HCT116 (cell line): ENCODE results near the gene CHRD.

ENCODE experiments used
- TCF7L2 ChIP-seq: IDR thresholded peaks from 2 replicates; pipeline ENCODE4 v1.7.0; 2011; ENCODE audit warnings: borderline replicate concordance, inconsistent platforms; ENCODE audit not compliant: insufficient read depth, insufficient read length; ENCODE audit errors: extremely low read depth
- YY1 ChIP-seq: IDR thresholded peaks from 2 replicates; pipeline ENCODE4 v1.6.1; 2011; ENCODE audit warnings: low read length, low read depth, moderate library complexity, mild to moderate bottlenecking; ENCODE audit not compliant: insufficient replicate concordance; ENCODE audit errors: extremely low read depth
- ZFX ChIP-seq: fragments of 450-650 bp; IDR thresholded peaks from 2 replicates; pipeline ENCODE4 v1.6.1; 2017
- TF ChIP-seq, protein P1 (sequence below), 3 experiments: fragments of 200-600 bp in 1 of 3; sonication (generic) in 1 of 3; IDR thresholded peaks in 2 of 3; conservative IDR thresholded peaks in 1 of 3; 2 replicates each; pipeline ENCODE4 v1.5.1; 2012 to 2017; ENCODE audit warnings: low read depth in 2 of 3, low read length in 2 of 3, antibody characterized with exemption in 1 of 3, borderline replicate concordance in 1 of 3, control low read depth in 1 of 3, mild to moderate bottlenecking in 1 of 3, mixed read lengths in 1 of 3, mixed run types in 1 of 3, moderate library complexity in 1 of 3; ENCODE audit not compliant: insufficient read depth in 1 of 3

DNA sequence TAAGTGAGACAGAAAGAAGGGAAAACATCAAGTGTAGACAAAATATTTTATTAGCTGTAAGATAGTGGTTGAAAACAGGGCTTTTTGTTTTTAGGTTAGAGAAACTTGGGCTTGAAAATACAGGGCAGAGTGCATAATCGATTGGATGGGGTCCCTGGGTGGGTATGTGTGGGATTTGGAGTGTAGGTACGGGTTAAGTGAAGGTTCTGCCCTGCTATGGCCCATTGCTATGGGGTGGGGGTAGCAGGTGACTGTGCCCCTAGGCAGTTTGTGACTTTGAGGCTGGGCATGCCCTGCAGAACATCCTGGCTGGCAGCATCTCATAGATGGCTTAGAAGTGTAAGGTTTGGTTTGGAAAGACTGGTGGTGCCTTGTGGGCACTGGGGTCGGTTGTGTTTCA lies 46.2 kb upstream of the CHRD start:
- no peak for TF ChIP-seq YY1
- TF ChIP-seq TCF7L2 = no peak
- TF ChIP-seq ZFX = no peak
- TF ChIP-seq, protein P1, sequence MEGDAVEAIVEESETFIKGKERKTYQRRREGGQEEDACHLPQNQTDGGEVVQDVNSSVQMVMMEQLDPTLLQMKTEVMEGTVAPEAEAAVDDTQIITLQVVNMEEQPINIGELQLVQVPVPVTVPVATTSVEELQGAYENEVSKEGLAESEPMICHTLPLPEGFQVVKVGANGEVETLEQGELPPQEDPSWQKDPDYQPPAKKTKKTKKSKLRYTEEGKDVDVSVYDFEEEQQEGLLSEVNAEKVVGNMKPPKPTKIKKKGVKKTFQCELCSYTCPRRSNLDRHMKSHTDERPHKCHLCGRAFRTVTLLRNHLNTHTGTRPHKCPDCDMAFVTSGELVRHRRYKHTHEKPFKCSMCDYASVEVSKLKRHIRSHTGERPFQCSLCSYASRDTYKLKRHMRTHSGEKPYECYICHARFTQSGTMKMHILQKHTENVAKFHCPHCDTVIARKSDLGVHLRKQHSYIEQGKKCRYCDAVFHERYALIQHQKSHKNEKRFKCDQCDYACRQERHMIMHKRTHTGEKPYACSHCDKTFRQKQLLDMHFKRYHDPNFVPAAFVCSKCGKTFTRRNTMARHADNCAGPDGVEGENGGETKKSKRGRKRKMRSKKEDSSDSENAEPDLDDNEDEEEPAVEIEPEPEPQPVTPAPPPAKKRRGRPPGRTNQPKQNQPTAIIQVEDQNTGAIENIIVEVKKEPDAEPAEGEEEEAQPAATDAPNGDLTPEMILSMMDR (IDR thresholded peaks at IDR 0.05 in 2 of 3, conservative IDR thresholded peaks at IDR 0.05 in 1 of 3; ENCODE audit: borderline replicate concordance in 1 of 3, insufficient read depth in 1 of 3, low read depth in 2 of 3, low read length in 2 of 3) = no peak
